Measurements from ENCODE around the gene GRIA3. TPM values are rescaled to one million over a fixed set of nuclear protein-coding genes. Genes with fewer than 3 reads are reported as not detected.

GRIA3 gene
- total RNA-seq, 4 donors from 2014 or later, result 0.12 to 0.58 TPM; not detected in 2

DNA sequence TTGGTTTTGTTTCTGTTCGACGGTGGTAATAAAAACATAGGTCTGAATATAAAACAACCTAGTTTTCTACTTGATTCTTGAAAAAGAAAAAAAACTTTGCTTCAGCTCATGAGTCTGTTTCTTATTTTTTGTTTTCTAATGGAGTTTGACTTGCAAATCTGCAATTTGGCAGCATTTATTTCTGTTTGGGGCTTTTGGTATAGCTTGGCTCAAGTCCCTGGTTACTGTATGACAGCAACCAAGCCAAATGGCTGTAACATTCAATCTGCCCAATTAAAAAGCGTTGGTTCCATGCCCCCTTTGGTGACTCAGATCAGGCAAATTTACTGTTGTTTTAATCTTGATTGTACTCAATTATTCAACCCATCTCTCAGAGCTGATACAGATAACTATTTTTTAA is 263.4 kb downstream of the GRIA3 start:
- intact Hi-C loops (cut with DNase I; ENCODE audit: low total_unique reads), result no loop called here
- no peak for DNase-seq (ENCODE audit: low spot score in 2 of 2)
- 53 to 56% methylated on average over 3 of the region's 3 CpGs for WGBS, 2 donors
- H3K4me3 ChIP-seq (ENCODE audit: low read depth, poor library complexity, severe bottlenecking), result no peak overlapping the region
- TF ChIP-seq POLR2A (IDR thresholded peaks at IDR 0.05), result no peak

DNA sequence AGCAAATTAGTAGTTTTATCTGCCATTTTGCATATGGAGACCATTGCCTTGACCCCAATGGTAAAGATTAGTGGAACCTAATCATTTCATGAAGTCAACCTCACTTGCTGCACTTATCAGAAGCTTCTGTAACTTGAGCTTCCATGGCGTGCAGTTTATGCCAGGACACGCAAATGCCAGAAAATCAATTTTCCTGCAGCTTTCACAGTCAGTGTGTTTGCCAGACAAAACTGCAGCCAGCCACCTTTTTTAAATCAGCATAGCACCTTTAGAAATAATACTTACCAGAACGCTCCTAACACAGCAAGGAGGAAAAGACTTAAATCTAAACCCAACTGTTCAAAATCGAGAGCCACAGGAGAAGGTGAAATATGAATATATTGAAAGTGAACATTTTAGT is 265.3 kb downstream of the GRIA3 start:
- H3K4me3 ChIP-seq (ENCODE audit: low read depth, poor library complexity, severe bottlenecking), result no peak overlapping the region
- intact Hi-C loops (cut with DNase I; ENCODE audit: low total_unique reads), result no loop called here
- no peak for TF ChIP-seq POLR2A (IDR thresholded peaks at IDR 0.05)
- TF ChIP-seq, protein P1, sequence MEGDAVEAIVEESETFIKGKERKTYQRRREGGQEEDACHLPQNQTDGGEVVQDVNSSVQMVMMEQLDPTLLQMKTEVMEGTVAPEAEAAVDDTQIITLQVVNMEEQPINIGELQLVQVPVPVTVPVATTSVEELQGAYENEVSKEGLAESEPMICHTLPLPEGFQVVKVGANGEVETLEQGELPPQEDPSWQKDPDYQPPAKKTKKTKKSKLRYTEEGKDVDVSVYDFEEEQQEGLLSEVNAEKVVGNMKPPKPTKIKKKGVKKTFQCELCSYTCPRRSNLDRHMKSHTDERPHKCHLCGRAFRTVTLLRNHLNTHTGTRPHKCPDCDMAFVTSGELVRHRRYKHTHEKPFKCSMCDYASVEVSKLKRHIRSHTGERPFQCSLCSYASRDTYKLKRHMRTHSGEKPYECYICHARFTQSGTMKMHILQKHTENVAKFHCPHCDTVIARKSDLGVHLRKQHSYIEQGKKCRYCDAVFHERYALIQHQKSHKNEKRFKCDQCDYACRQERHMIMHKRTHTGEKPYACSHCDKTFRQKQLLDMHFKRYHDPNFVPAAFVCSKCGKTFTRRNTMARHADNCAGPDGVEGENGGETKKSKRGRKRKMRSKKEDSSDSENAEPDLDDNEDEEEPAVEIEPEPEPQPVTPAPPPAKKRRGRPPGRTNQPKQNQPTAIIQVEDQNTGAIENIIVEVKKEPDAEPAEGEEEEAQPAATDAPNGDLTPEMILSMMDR (IDR thresholded peaks at IDR 0.05), result no peak
- WGBS, 2 donors, result 64 to 88% methylated on average over 4 of the region's 4 CpGs
- DNase-seq (ENCODE audit: low spot score in 2 of 2), result no peak

DNA sequence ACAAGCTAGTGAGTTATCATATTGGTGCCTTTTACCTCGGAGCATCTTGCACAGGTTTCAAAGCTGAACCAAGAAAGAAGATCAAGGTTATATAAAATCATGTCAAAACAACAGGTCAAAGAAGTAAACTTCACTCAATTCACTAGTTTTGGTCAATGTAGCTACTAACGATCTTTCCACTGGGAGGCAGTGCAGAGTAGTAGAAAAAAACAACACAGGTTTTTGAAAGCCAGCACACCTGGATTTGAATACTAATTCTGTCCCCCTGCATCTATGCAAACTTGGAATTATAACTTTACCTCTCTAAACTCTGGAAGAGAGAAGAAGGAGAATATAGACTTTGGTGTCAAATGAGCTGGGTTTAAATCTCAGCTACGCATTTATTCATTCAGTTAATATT is 266.1 kb downstream of the GRIA3 start:
- no peak for DNase-seq (ENCODE audit: low spot score in 2 of 2)
- TF ChIP-seq, protein P1 (IDR thresholded peaks at IDR 0.05), result no peak
- no peak for TF ChIP-seq POLR2A (IDR thresholded peaks at IDR 0.05)
- intact Hi-C loops (cut with DNase I; ENCODE audit: low total_unique reads), result no loop called here
- no peak overlapping the region for H3K4me3 ChIP-seq (ENCODE audit: low read depth, poor library complexity, severe bottlenecking)
- WGBS, 2 donors, result 47 to 57% methylated on average over 3 of the region's 3 CpGs

DNA sequence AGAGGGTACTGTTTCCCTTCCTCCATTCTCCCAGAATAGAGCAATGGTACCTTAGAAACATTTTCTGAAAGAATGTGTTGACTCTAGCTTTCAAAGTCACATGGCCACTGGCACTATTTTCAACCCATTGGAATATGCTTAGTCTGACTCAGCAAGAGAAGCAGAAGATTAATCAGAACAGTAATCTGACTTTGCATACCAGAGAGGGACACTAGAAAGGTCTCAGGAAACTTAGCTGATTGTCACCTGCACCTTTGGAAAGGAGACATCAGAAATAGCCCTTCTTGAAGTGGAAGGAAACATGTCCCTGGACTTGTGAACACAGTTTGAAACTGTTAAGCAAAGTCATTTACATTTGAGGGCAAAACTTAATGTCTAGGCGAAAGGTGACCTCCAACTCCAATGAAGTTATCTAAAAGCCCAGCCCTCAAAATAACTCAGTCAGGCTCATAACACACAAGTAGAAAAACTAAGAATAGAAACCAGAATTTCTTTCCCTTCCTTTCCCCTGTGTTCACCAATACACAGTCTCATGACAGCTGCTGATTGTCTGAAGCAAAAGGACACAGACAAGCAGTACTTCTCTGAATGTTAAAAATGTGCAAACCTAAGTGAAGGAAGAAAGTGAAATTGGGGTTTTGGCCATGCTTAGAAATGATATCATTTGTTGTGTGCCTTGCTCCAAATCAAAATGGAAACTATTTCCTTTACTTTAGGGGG is 270.8 kb downstream of the GRIA3 start:
- WGBS, 2 donors, result 68 to 77% methylated on average over 1 of the region's 1 CpG
- no peak for TF ChIP-seq POLR2A (IDR thresholded peaks at IDR 0.05)
- TF ChIP-seq, protein P1 (IDR thresholded peaks at IDR 0.05), result no peak
- intact Hi-C loops (cut with DNase I; ENCODE audit: low total_unique reads), result no loop called here
- no peak overlapping the region for H3K4me3 ChIP-seq (ENCODE audit: low read depth, poor library complexity, severe bottlenecking)
- DNase-seq (ENCODE audit: low spot score in 2 of 2), result no peak

DNA sequence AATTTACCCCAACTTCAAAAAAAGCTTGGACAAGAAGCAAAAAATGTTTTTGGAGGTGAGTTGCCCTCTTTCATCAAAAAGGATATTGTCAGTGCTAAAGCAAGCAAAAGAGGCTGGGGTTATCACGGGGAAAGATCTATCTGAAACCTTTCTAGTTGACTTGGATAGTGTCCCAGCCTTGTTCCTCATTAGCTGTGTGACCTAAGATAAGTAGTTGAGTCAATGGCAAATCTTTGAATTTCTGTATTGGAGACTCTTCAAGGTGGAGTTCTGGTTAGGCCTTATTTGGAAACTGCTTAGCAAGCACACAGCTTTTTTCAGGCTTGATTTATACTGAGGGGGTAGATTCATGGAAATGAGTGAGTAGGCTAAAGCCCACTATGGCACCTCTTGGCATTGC is 271.6 kb downstream of the GRIA3 start:
- TF ChIP-seq, protein P1 (IDR thresholded peaks at IDR 0.05), result no peak
- TF ChIP-seq POLR2A (IDR thresholded peaks at IDR 0.05), result no peak
- 46 to 70% methylated on average over 1 of the region's 1 CpG for whole genome bisulfite sequencing, 2 donors
- intact Hi-C loops (cut with DNase I; ENCODE audit: low total_unique reads), result no loop called here
- no peak overlapping the region for H3K4me3 ChIP-seq (ENCODE audit: low read depth, poor library complexity, severe bottlenecking)
- no peak for DNase-seq (ENCODE audit: low spot score in 2 of 2)

DNA sequence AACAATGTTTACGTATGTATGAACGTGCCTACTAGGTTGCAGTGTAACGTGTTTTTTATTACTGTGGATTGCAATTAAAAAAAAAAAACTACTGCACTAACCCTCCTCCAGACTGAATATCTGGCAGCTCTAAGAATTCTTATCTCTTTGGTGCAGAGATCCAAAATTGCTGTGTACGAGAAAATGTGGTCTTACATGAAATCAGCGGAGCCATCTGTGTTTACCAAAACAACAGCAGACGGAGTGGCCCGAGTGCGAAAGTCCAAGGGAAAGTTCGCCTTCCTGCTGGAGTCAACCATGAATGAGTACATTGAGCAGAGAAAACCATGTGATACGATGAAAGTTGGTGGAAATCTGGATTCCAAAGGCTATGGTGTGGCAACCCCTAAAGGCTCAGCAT is 280.6 kb downstream of the GRIA3 start:
- H3K4me3 ChIP-seq (ENCODE audit: low read depth, poor library complexity, severe bottlenecking), result no peak overlapping the region
- intact Hi-C loops (cut with DNase I; ENCODE audit: low total_unique reads), result no loop called here
- no peak for DNase-seq (ENCODE audit: low spot score in 2 of 2)
- WGBS, 2 donors, result 73 to 79% methylated on average over 10 of the region's 10 CpGs
- no peak for TF ChIP-seq POLR2A (IDR thresholded peaks at IDR 0.05)
- TF ChIP-seq, protein P1 (IDR thresholded peaks at IDR 0.05), result no peak
